NOMO-1 treated with DMSO at 0.1 percent for 48 hours (cell line): Measurements from ENCODE around the gene TMEM201.

Experiments used
- DNase-seq: peaks from one replicate; lab custom pipeline; 2025; ENCODE audit not compliant: unreplicated experiment; lab: John Stamatoyannopoulos, UW

Gene TMEM201

GRCh38 chr1:9598316-9598700, 9.6 kb downstream of the TMEM201 start:
- DNase-seq, result no peak

GRCh38 chr1:9599741-9600140, 11.0 kb downstream of the TMEM201 start:
- no peak for DNase-seq

- DNase-seq, result no peak
Measured at GRCh38 chr1:9600861-9601834, 12.4 kb downstream of the TMEM201 start.

- no peak for DNase-seq
Measured at GRCh38 chr1:9601942-9602793, 13.5 kb downstream of the TMEM201 start.

GRCh38 chr1:9602794-9603167, 14.1 kb downstream of the TMEM201 start:
- no peak for DNase-seq

- no peak for DNase-seq
Measured at GRCh38 chr1:9603307-9603706, 14.6 kb downstream of the TMEM201 start.

GRCh38 chr1:9603766-9604753, 15.3 kb downstream of the TMEM201 start:
- no peak for DNase-seq

- no peak for DNase-seq
Measured at GRCh38 chr1:9604836-9605235, 16.1 kb downstream of the TMEM201 start.

GRCh38 chr1:9605946-9606455, 17.3 kb downstream of the TMEM201 start:
- DNase-seq, result no peak

GRCh38 chr1:9606458-9606857, 17.7 kb downstream of the TMEM201 start:
- no peak for DNase-seq

- no peak for DNase-seq
Measured at GRCh38 chr1:9606948-9607347, 18.2 kb downstream of the TMEM201 start.

- DNase-seq, result no peak
Measured at GRCh38 chr1:9607352-9607751, 18.6 kb downstream of the TMEM201 start.

- no peak for DNase-seq
Measured at GRCh38 chr1:9609998-9610397, 21.3 kb downstream of the TMEM201 start.

GRCh38 chr1:9610548-9610947, 21.8 kb downstream of the TMEM201 start:
- no peak for DNase-seq

- no peak for DNase-seq
Measured at GRCh38 chr1:9611716-9612115, 23.0 kb downstream of the TMEM201 start.

GRCh38 chr1:9612162-9612845, 23.6 kb downstream of the TMEM201 start:
- DNase-seq, result no peak

- no peak for DNase-seq
Measured at GRCh38 chr1:9612871-9613624, 24.3 kb downstream of the TMEM201 start.

- DNase-seq, result no peak
Measured at GRCh38 chr1:9613625-9614299, 25.1 kb downstream of the TMEM201 start.
